Activated CD8-positive, alpha-beta memory T cell treated with anti-CD3 and anti-CD28 coated beads, Interleukin-2, amount 50 U/mL, for 24 hours (primary cell): Measurements from ENCODE around the gene TMEM89.

Experiments used
- DNase-seq: peaks from one replicate; pipeline ENCODE4 v3.0.0-alpha.2; 2020; ENCODE audit errors: extremely low read depth

Gene TMEM89

GRCh38 chr3:48614044-48614443, 7.5 kb downstream of the TMEM89 start:
- DNase-seq: no peak

GRCh38 chr3:48612309-48612708, 9.3 kb downstream of the TMEM89 start:
- no peak for DNase-seq

- DNase-seq: peak; percentile 69
These were observed 12.2 kb downstream of the TMEM89 start, which contains the start of gene UQCRC1 for GRCh38 chr3:48609088-48610005. Gene UQCRC1 (minus strand): TSS chr3:48609646. CDS start chr3:48609620, 26 bp downstream.

GRCh38 chr3:48607519-48607918, 14.1 kb downstream of the TMEM89 start:
- DNase-seq: no peak

- no peak for DNase-seq
These were observed 20.0 kb downstream of the TMEM89 start for GRCh38 chr3:48601622-48601994.

- no peak for DNase-seq
These were observed 20.6 kb downstream of the TMEM89 start for GRCh38 chr3:48600711-48601621.

- no peak for DNase-seq
These were observed 21.9 kb downstream of the TMEM89 start for GRCh38 chr3:48599509-48600285.

- no peak for DNase-seq
These were observed 22.5 kb downstream of the TMEM89 start for GRCh38 chr3:48599077-48599501.

GRCh38 chr3:48598323-48599076, 23.1 kb downstream of the TMEM89 start:
- no peak for DNase-seq

GRCh38 chr3:48597408-48597800, 24.2 kb downstream of the TMEM89 start:
- no peak for DNase-seq

GRCh38 chr3:48596676-48597407, 24.7 kb downstream of the TMEM89 start:
- DNase-seq: no peak

- DNase-seq: no peak
These were observed 25.4 kb downstream of the TMEM89 start for GRCh38 chr3:48596157-48596556.

- no peak for DNase-seq
These were observed 25.9 kb downstream of the TMEM89 start for GRCh38 chr3:48595526-48596121.

GRCh38 chr3:48595075-48595525, 26.5 kb downstream of the TMEM89 start, which contains the start of gene COL7A1:
Gene COL7A1 (minus strand): TSS chr3:48595329. CDS start chr3:48595159, 170 bp downstream.
- DNase-seq: no peak

- DNase-seq: no peak
These were observed 27.0 kb downstream of the TMEM89 start for GRCh38 chr3:48594417-48595049.

GRCh38 chr3:48593337-48593736, 28.2 kb downstream of the TMEM89 start:
- no peak for DNase-seq

- no peak for DNase-seq
These were observed 29.0 kb downstream of the TMEM89 start for GRCh38 chr3:48592519-48593087.

GRCh38 chr3:48591886-48592518, 29.6 kb downstream of the TMEM89 start:
- no peak for DNase-seq
